Measurements from ENCODE around the gene CRY2. TPM values are rescaled to one million over a fixed set of nuclear protein-coding genes. Genes with fewer than 3 reads are reported as not detected.

The CRY2 gene
- total RNA-seq, 3 donors from 2014 or later, result 26.0 to 52.0 (median 28.8) TPM

DNA sequence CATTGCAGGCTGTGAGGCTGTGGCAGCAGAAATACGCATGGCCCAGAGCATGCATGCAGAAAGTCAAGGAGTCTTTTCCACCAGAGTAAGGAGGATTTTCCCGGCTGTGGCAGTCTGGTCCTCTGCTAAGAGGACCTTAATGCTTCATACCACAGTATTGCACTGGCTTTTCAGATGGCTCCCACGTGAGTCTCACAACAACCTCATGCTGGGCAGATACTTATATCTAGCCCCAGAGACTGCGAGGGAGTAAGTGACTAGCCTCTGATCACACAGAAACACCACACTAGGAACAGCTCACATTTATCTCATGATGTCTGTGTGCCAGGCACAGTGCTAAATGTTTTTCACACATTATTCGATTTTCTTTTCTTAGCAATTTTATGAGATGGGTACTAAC lies 8.0 kb downstream of the CRY2 start:
- TF ChIP-seq, protein P1, sequence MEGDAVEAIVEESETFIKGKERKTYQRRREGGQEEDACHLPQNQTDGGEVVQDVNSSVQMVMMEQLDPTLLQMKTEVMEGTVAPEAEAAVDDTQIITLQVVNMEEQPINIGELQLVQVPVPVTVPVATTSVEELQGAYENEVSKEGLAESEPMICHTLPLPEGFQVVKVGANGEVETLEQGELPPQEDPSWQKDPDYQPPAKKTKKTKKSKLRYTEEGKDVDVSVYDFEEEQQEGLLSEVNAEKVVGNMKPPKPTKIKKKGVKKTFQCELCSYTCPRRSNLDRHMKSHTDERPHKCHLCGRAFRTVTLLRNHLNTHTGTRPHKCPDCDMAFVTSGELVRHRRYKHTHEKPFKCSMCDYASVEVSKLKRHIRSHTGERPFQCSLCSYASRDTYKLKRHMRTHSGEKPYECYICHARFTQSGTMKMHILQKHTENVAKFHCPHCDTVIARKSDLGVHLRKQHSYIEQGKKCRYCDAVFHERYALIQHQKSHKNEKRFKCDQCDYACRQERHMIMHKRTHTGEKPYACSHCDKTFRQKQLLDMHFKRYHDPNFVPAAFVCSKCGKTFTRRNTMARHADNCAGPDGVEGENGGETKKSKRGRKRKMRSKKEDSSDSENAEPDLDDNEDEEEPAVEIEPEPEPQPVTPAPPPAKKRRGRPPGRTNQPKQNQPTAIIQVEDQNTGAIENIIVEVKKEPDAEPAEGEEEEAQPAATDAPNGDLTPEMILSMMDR (IDR thresholded peaks at IDR 0.05), result no peak
- intact Hi-C loops (cut with DNase I, micrococcal nuclease), result no loop called here

DNA sequence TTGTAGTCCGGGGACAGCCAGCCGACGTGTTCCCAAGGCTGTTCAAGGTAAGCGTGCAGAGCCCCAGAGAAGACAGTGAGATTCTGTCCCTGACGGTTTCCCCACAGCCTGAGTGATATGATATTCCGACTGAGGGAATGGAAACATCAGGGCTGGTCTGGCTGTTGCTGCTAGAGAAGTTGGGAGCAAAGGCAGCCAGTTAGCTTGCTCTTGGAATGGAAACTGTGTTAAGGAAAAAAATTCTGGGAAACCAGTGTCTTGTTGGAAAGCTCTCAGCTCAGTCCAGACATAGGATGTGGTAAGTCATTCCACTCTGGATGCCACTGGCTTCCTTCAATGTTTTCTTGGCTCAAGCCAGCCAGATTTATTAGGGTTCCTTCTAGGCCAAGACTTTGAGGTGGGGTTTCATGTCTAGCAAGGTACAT lies 8.8 kb downstream of the CRY2 start:
- DNase-seq, result no peak
- Histone ChIP-seq H3K36me3 (ENCODE audit: low read depth) (peaks cover under 1% of the 10 kb centered on the region), H3K9me3 (no peaks in the 10 kb centered on the region), H3K4me1 (ENCODE audit: low read depth) (peaks cover 33% of the 10 kb centered on the region), H3K4me3 (no peak overlapping the region)
- ATAC-seq, result no peak
- TF ChIP-seq, protein P1 (IDR thresholded peaks at IDR 0.05), result no peak
- intact Hi-C loops (cut with DNase I, micrococcal nuclease), result no loop called here

More for the DNA sequence above, 8.0 kb downstream of the CRY2 start:
- Histone ChIP-seq H3K36me3 (ENCODE audit: low read depth) (no peaks in the 10 kb centered on the region), H3K4me3 (no peak overlapping the region), H3K4me1 (ENCODE audit: low read depth) (peaks cover 33% of the 10 kb centered on the region), H3K9me3 (no peaks in the 10 kb centered on the region)
- DNase-seq (no peak), ATAC-seq (no peak)

DNA sequence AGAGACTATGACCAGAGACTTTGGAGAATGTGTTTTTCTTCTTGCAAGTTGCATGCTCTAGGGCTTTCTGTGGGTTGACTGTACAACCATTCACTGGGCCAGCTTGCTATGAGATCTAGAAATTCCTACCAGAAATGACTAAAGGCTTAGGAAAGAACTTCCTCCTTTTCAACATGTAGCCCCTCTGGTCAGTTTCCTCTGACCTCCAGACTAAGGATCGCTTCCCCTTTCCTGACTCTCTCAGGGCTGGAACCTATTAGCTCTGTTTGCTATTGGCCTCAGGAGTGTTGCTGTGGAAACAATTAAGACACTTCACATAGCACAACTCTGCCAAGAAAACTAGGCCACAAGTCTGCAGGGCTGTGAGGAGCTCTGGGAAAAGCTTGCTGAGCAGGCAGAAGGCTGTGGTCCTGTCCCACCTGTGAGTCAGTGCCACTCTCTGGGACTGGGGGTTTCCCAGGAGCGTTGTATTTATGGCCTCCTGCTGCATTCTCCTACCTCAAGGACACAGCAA lies 10.7 kb downstream of the CRY2 start:
- Histone ChIP-seq H3K9me3 (no peaks in the 10 kb centered on the region), H3K36me3 (ENCODE audit: low read depth) (peaks cover 11% of the 10 kb centered on the region), H3K4me3 (no peak overlapping the region), H3K4me1 (ENCODE audit: low read depth) (peaks cover 28% of the 10 kb centered on the region)
- intact Hi-C loops (cut with DNase I, micrococcal nuclease), result no loop called here
- TF ChIP-seq, protein P1 (IDR thresholded peaks at IDR 0.05), result no peak
- ATAC-seq (peak; percentile 38), DNase-seq (no peak)

DNA sequence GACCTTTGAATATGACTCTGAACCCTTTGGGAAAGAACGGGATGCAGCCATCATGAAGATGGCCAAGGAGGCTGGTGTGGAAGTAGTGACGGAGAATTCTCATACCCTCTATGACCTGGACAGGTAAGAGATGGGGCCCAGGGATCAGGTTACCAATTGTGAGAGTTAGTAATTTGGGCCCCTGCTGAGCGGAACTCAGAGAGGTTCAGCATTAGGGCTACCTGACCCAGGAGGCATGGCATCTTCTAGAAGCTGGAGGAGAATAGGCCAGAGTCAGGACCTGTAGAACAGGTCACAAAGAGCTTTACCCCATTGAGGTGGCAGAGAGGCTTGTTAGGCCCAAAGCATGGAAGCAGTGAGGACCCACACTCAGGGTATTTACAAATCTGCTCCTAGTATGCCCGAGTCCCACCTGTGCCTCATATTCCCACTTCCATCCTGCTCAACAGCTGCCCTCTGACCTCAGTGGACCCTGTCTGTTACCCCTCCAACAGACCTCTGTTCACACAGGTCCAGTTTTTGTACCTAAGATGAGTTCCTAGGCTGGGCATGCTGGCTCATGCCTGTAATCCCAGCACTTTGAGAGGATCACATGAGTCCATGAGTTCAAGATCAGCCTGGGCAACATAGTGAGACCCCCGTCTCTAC lies 11.6 kb downstream of the CRY2 start:
- ATAC-seq, result no peak
- no peaks in the 10 kb centered on the region for H3K9me3 ChIP-seq
- intact Hi-C loops (cut with DNase I, micrococcal nuclease), result no loop called here
- TF ChIP-seq, protein P1 (IDR thresholded peaks at IDR 0.05), result no peak
- no peak for DNase-seq
- H3K4me3 ChIP-seq, result no peak overlapping the region
- H3K4me1 ChIP-seq (ENCODE audit: low read depth), result peaks cover 28% of the 10 kb centered on the region
- H3K36me3 ChIP-seq (ENCODE audit: low read depth), result peaks cover 11% of the 10 kb centered on the region

DNA sequence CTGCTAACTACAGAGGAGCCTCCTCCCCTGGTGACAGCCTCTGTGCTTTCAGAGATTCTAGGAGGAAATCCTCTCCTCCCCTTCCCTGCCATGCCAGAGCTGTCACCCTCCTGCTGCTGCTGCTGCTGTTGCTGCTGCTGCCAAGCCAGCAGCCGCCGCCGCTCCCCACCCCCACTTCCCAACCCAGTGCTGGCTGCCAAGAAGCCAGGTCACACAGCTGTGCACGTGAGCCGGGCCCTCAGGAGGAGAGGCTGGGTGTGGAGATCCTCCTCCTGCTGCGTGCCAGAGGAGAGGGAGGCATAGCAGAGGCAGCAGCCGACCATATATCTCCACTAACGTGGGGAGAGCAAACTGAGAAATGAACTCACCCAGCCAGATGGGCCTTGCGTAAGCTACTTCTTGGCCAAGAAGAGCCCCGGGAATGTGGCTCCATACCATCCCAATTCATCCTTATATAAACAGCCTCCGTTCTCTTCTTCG lies 12.4 kb downstream of the CRY2 start:
- peak; percentile 94 for ATAC-seq
- no peak overlapping the region for H3K4me3 ChIP-seq
- intact Hi-C loops (cut with DNase I, micrococcal nuclease), result no loop called here
- peaks cover 28% of the 10 kb centered on the region for H3K4me1 ChIP-seq (ENCODE audit: low read depth)
- peaks cover 11% of the 10 kb centered on the region for H3K36me3 ChIP-seq (ENCODE audit: low read depth)
- TF ChIP-seq, protein P1 (IDR thresholded peaks at IDR 0.05), result no peak
- DNase-seq, result peak; percentile 93 to 96 (median 94)
- no peaks in the 10 kb centered on the region for H3K9me3 ChIP-seq

Data from mucosa of descending colon (tissue), 3 donors.